WTC11 (cell line): ENCODE data around the gene SNX19. TPM values are rescaled to one million over a fixed set of nuclear protein-coding genes. Genes with fewer than 3 reads are reported as not detected.

Experiments used
- ATAC-seq: fragments of 200-7000 bp; cut with Tn5 transposase; 2 replicates; pipeline ENCODE4 v1.10.0; 2021; ENCODE audit warnings: mild to moderate bottlenecking, moderate library complexity
- CTCF ChIA-PET: fragments of 300-600 bp; sonication (Branson Sonifier 250); formaldehyde crosslinking; loops from one replicate; lab custom pipeline; 2021; ENCODE audit warnings: antibody characterized with exemption; lab: Charles Lee
- POLR2A ChIA-PET: fragments of 350-600 bp; sonication (Branson Sonifier 250); formaldehyde crosslinking; loops from one replicate; lab custom pipeline; 2021; ENCODE audit warnings: antibody characterized with exemption; lab: Charles Lee
- DNase-seq: peaks from one replicate; pipeline ENCODE4 v3.0.0; 2021; ENCODE audit warnings: low spot score
- H3K27ac Mint-ChIP-seq: 2 replicates; pipeline ENCODE4 v1.8.0; 2021; ENCODE audit warnings: mixed read lengths
- H3K27me3 Mint-ChIP-seq: 2 replicates; pipeline ENCODE4 v1.8.0; 2021; ENCODE audit warnings: low read depth, mild to moderate bottlenecking, moderate library complexity, mixed read lengths
- H3K36me3 Mint-ChIP-seq: 2 replicates; pipeline ENCODE4 v1.8.0; 2021; ENCODE audit warnings: mixed read lengths
- H3K4me1 Mint-ChIP-seq: 2 replicates; pipeline ENCODE4 v1.8.0; 2022; ENCODE audit warnings: mixed read lengths
- H3K4me3 Mint-ChIP-seq: 2 replicates; pipeline ENCODE4 v1.8.0; 2021; ENCODE audit warnings: mild to moderate bottlenecking, moderate library complexity, mixed read lengths
- H3K9me3 Mint-ChIP-seq: 2 replicates; pipeline ENCODE4 v1.8.0; 2021; ENCODE audit warnings: mixed read lengths
- AFF4 ChIP-seq: sonication (generic); formaldehyde crosslinking; IDR thresholded peaks from 2 replicates; pipeline ENCODE4 v1.8.1; 2023; ENCODE audit warnings: mild to moderate bottlenecking, missing genetic modification reagents, borderline replicate concordance
- CTCF ChIP-seq: fragments of 200-600 bp; IDR thresholded peaks from 2 replicates; pipeline ENCODE4 v1.8.0; 2022; ENCODE audit warnings: antibody characterized with exemption
- E2F1 ChIP-seq: sonication (generic); formaldehyde crosslinking; IDR thresholded peaks from 2 replicates; pipeline ENCODE4 v1.8.0; 2022; ENCODE audit warnings: mild to moderate bottlenecking, missing genetic modification reagents
- ETV6 ChIP-seq: sonication (generic); formaldehyde crosslinking; IDR thresholded peaks from 2 replicates; pipeline ENCODE4 v1.8.1; 2022; ENCODE audit warnings: mild to moderate bottlenecking, missing genetic modification reagents
- FOXP4 ChIP-seq: sonication (generic); formaldehyde crosslinking; IDR thresholded peaks from 2 replicates; pipeline ENCODE4 v1.8.0; 2022; ENCODE audit warnings: mild to moderate bottlenecking, missing genetic modification reagents
- IRF2 ChIP-seq: sonication (generic); formaldehyde crosslinking; IDR thresholded peaks from 2 replicates; pipeline ENCODE4 v1.8.0; 2022; ENCODE audit warnings: low read depth, missing genetic modification reagents, borderline replicate concordance
- KAT7 ChIP-seq: sonication (generic); formaldehyde crosslinking; IDR thresholded peaks from 2 replicates; pipeline ENCODE4 v1.8.1; 2023; ENCODE audit warnings: missing genetic modification reagents, mild to moderate bottlenecking, borderline replicate concordance
- MYBL2 ChIP-seq: sonication (generic); formaldehyde crosslinking; IDR thresholded peaks from 2 replicates; pipeline ENCODE4 v1.8.1; 2023; ENCODE audit warnings: mild to moderate bottlenecking, moderate library complexity, missing genetic modification reagents
- NR1H2 ChIP-seq: sonication (generic); formaldehyde crosslinking; IDR thresholded peaks from 2 replicates; pipeline ENCODE4 v1.9.0; 2021; ENCODE audit warnings: mild to moderate bottlenecking, moderate library complexity, missing genetic modification reagents
- NR2C2 ChIP-seq: sonication (generic); formaldehyde crosslinking; IDR thresholded peaks from 2 replicates; pipeline ENCODE4 v1.8.0; 2022; ENCODE audit warnings: mild to moderate bottlenecking, missing genetic modification reagents
- PRRX2 ChIP-seq: fragments of 250-450 bp; sonication (Bioruptor Pico); IDR thresholded peaks from 2 replicates; pipeline ENCODE4 v1.8.0; 2021; ENCODE audit warnings: mild to moderate bottlenecking
- SOX15 ChIP-seq: fragments of 250-450 bp; sonication (Bioruptor Pico); IDR thresholded peaks from 2 replicates; pipeline ENCODE4 v1.9.0; 2021; ENCODE audit warnings: mild to moderate bottlenecking
- TEAD1 ChIP-seq: sonication (generic); formaldehyde crosslinking; IDR thresholded peaks from 2 replicates; pipeline ENCODE4 v1.8.0; 2022; ENCODE audit warnings: mild to moderate bottlenecking, missing genetic modification reagents
- TP53 ChIP-seq: sonication (generic); formaldehyde crosslinking; IDR thresholded peaks from 2 replicates; pipeline ENCODE4 v1.8.1; 2023; ENCODE audit warnings: mild to moderate bottlenecking, missing genetic modification reagents
- USF1 ChIP-seq: sonication (generic); formaldehyde crosslinking; IDR thresholded peaks from 2 replicates; pipeline ENCODE4 v1.8.0; 2022; ENCODE audit warnings: mild to moderate bottlenecking, missing genetic modification reagents
- ZNF219 ChIP-seq: sonication (generic); formaldehyde crosslinking; IDR thresholded peaks from 2 replicates; pipeline ENCODE4 v1.8.0; 2023; ENCODE audit warnings: missing genetic modification reagents, mild to moderate bottlenecking, borderline replicate concordance
- ZNF263 ChIP-seq: sonication (generic); formaldehyde crosslinking; IDR thresholded peaks from 2 replicates; pipeline ENCODE4 v1.8.1; 2022; ENCODE audit warnings: low read depth, mild to moderate bottlenecking, moderate library complexity, missing genetic modification reagents
- ZNF396 ChIP-seq: fragments of 250-450 bp; sonication (Bioruptor Pico); IDR thresholded peaks from 2 replicates; pipeline ENCODE4 v1.8.0; 2021; ENCODE audit warnings: mild to moderate bottlenecking, moderate library complexity, borderline replicate concordance
- total RNA-seq: library from RNA; stranded (reverse); gene quantifications from 3 replicates; pipeline ENCODE4 v1.2.3, GENCODE V29; 2021
- TF ChIP-seq, protein P1 (sequence below): sonication (generic); formaldehyde crosslinking; IDR thresholded peaks from 2 replicates; pipeline ENCODE4 v1.8.0; 2023; ENCODE audit warnings: missing genetic modification reagents, mild to moderate bottlenecking, borderline replicate concordance
- TF ChIP-seq, protein P2 (sequence below): sonication (generic); formaldehyde crosslinking; IDR thresholded peaks from 2 replicates; pipeline ENCODE4 v1.8.0; 2023; ENCODE audit warnings: missing genetic modification reagents
- TF ChIP-seq, protein P3 (sequence below): fragments of 250-450 bp; sonication (Bioruptor Pico); IDR thresholded peaks from 2 replicates; pipeline ENCODE4 v1.8.0; 2021; ENCODE audit warnings: mild to moderate bottlenecking

Gene SNX19
- total RNA-seq, 1 experiment from 2014 or later: 25.2 TPM

GRCh38 chr11:130866831-130867230 lies 49.4 kb downstream of the SNX19 start (continued):
- TF ChIP-seq, protein P1, sequence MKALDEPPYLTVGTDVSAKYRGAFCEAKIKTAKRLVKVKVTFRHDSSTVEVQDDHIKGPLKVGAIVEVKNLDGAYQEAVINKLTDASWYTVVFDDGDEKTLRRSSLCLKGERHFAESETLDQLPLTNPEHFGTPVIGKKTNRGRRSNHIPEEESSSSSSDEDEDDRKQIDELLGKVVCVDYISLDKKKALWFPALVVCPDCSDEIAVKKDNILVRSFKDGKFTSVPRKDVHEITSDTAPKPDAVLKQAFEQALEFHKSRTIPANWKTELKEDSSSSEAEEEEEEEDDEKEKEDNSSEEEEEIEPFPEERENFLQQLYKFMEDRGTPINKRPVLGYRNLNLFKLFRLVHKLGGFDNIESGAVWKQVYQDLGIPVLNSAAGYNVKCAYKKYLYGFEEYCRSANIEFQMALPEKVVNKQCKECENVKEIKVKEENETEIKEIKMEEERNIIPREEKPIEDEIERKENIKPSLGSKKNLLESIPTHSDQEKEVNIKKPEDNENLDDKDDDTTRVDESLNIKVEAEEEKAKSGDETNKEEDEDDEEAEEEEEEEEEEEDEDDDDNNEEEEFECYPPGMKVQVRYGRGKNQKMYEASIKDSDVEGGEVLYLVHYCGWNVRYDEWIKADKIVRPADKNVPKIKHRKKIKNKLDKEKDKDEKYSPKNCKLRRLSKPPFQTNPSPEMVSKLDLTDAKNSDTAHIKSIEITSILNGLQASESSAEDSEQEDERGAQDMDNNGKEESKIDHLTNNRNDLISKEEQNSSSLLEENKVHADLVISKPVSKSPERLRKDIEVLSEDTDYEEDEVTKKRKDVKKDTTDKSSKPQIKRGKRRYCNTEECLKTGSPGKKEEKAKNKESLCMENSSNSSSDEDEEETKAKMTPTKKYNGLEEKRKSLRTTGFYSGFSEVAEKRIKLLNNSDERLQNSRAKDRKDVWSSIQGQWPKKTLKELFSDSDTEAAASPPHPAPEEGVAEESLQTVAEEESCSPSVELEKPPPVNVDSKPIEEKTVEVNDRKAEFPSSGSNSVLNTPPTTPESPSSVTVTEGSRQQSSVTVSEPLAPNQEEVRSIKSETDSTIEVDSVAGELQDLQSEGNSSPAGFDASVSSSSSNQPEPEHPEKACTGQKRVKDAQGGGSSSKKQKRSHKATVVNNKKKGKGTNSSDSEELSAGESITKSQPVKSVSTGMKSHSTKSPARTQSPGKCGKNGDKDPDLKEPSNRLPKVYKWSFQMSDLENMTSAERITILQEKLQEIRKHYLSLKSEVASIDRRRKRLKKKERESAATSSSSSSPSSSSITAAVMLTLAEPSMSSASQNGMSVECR (CRISPR knock-in tag): no peak
- TF ChIP-seq MYBL2 (CRISPR knock-in tag) (no peak), ETV6 (CRISPR knock-in tag) (no peak), CTCF (no peak)

DNA sequence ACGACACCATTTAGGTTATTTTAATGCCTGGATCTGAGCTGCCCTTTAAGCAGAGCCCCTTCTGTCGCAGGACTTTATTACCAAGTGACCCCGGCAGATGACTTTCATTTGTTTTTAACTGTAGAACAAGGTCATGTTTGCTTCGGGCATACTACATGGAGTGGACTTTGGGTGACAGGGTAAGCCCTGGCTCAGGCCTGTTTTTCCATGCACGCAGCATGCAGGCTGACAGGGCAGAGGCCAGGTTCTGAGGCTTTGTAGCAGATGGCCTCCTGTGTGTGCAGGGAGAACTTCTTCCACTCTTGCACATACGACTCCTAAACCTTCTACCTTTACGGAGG lies 50.5 kb downstream of the SNX19 start:
- TF ChIP-seq ZNF219 (CRISPR knock-in tag): no peak
- TF ChIP-seq, protein P2, sequence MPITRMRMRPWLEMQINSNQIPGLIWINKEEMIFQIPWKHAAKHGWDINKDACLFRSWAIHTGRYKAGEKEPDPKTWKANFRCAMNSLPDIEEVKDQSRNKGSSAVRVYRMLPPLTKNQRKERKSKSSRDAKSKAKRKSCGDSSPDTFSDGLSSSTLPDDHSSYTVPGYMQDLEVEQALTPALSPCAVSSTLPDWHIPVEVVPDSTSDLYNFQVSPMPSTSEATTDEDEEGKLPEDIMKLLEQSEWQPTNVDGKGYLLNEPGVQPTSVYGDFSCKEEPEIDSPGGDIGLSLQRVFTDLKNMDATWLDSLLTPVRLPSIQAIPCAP (CRISPR knock-in tag): no peak
- TF ChIP-seq PRRX2 (CRISPR knock-in tag): no peak
- TF ChIP-seq NR1H2 (CRISPR knock-in tag): no peak
- no peak for TF ChIP-seq KAT7 (CRISPR knock-in tag)
- TF ChIP-seq FOXP4 (CRISPR knock-in tag): no peak
- no peak for TF ChIP-seq NR2C2
- no peak for TF ChIP-seq ZNF263 (CRISPR knock-in tag)
- TF ChIP-seq IRF2 (CRISPR knock-in tag): no peak
- TF ChIP-seq ZNF396 (CRISPR knock-in tag): no peak
- TF ChIP-seq E2F1 (CRISPR knock-in tag): no peak
- TF ChIP-seq, protein P3, sequence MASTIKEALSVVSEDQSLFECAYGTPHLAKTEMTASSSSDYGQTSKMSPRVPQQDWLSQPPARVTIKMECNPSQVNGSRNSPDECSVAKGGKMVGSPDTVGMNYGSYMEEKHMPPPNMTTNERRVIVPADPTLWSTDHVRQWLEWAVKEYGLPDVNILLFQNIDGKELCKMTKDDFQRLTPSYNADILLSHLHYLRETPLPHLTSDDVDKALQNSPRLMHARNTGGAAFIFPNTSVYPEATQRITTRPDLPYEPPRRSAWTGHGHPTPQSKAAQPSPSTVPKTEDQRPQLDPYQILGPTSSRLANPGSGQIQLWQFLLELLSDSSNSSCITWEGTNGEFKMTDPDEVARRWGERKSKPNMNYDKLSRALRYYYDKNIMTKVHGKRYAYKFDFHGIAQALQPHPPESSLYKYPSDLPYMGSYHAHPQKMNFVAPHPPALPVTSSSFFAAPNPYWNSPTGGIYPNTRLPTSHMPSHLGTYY (CRISPR knock-in tag): no peak
- no peak for TF ChIP-seq TP53 (CRISPR knock-in tag)
- no peak for TF ChIP-seq USF1 (CRISPR knock-in tag)
- no peak for TF ChIP-seq SOX15 (CRISPR knock-in tag)
- TF ChIP-seq AFF4: no peak
- no peak for TF ChIP-seq TEAD1 (CRISPR knock-in tag)
- Mint-ChIP-seq H3K4me1 (peaks cover 8% of the 10 kb centered on the region), H3K27ac (no peak overlapping the region), H3K27me3 (peaks cover 11% of the 10 kb centered on the region), H3K36me3 (no peaks in the 10 kb centered on the region), H3K9me3 (no peaks in the 10 kb centered on the region), H3K4me3 (no peak overlapping the region)
- POLR2A ChIA-PET: no interaction called here
- CTCF ChIA-PET: interaction anchor here (1.9 to 8.5 kb wide), 2 partner anchors 29 to 434 kb away, joined by 6 to 152 read pairs; partner anchors contain the start of gene ADAMTS8
- DNase-seq (no peak), ATAC-seq (no peak)
